ENCODE measurements around the gene S100Z.

DNA sequence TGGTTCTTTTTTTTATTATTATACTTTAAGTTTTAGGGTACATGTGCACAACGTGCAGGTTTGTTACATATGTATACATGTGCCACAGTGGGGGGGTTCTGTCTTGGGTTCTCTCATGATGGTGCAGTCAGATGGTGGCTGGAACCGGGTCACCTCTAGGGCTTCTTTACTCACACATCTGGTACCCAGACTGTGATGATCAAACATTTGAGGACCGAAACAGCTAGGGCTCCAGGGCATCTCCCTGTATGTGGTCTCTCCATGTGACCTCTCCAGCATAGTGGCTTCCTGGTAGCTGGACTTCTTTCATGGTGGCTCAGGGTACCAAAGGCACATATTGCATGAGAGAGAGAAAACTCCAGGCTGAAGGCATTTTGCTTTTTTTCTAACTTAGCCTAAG, 93.2 kb downstream of the S100Z start:
- TF ChIP-seq, protein P1, sequence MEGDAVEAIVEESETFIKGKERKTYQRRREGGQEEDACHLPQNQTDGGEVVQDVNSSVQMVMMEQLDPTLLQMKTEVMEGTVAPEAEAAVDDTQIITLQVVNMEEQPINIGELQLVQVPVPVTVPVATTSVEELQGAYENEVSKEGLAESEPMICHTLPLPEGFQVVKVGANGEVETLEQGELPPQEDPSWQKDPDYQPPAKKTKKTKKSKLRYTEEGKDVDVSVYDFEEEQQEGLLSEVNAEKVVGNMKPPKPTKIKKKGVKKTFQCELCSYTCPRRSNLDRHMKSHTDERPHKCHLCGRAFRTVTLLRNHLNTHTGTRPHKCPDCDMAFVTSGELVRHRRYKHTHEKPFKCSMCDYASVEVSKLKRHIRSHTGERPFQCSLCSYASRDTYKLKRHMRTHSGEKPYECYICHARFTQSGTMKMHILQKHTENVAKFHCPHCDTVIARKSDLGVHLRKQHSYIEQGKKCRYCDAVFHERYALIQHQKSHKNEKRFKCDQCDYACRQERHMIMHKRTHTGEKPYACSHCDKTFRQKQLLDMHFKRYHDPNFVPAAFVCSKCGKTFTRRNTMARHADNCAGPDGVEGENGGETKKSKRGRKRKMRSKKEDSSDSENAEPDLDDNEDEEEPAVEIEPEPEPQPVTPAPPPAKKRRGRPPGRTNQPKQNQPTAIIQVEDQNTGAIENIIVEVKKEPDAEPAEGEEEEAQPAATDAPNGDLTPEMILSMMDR (IDR thresholded peaks at IDR 0.05; ENCODE audit: insufficient read depth, low read length): no peak
- TF ChIP-seq, protein P2, sequence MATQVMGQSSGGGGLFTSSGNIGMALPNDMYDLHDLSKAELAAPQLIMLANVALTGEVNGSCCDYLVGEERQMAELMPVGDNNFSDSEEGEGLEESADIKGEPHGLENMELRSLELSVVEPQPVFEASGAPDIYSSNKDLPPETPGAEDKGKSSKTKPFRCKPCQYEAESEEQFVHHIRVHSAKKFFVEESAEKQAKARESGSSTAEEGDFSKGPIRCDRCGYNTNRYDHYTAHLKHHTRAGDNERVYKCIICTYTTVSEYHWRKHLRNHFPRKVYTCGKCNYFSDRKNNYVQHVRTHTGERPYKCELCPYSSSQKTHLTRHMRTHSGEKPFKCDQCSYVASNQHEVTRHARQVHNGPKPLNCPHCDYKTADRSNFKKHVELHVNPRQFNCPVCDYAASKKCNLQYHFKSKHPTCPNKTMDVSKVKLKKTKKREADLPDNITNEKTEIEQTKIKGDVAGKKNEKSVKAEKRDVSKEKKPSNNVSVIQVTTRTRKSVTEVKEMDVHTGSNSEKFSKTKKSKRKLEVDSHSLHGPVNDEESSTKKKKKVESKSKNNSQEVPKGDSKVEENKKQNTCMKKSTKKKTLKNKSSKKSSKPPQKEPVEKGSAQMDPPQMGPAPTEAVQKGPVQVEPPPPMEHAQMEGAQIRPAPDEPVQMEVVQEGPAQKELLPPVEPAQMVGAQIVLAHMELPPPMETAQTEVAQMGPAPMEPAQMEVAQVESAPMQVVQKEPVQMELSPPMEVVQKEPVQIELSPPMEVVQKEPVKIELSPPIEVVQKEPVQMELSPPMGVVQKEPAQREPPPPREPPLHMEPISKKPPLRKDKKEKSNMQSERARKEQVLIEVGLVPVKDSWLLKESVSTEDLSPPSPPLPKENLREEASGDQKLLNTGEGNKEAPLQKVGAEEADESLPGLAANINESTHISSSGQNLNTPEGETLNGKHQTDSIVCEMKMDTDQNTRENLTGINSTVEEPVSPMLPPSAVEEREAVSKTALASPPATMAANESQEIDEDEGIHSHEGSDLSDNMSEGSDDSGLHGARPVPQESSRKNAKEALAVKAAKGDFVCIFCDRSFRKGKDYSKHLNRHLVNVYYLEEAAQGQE (IDR thresholded peaks at IDR 0.05; ENCODE audit: insufficient replicate concordance, low read depth): no peak
- TF ChIP-seq POLR2AphosphoS5 (IDR thresholded peaks at IDR 0.05; ENCODE audit: low read depth): no peak
- TF ChIP-seq GABPA (IDR thresholded peaks at IDR 0.05; ENCODE audit: low read depth): no peak
- no peak for TF ChIP-seq SPI1 (IDR thresholded peaks at IDR 0.05; ENCODE audit: borderline replicate concordance, low read depth)

Data from HL-60 (cell line).